Thoracic aorta (tissue), 2 donors: Measurements from ENCODE around the gene ABCC11. TPM values are rescaled to one million over a fixed set of nuclear protein-coding genes. Genes with fewer than 3 reads are reported as not detected.

Source experiments
- ATAC-seq: fragments of 150-250 bp; one replicate; pipeline ENCODE4 v1.8.0; 2017; ENCODE audit warnings: low read depth; ENCODE audit not compliant: insufficient number of reproducible peaks, low FRiP score
- DNase-seq: peaks from one replicate; pipeline ENCODE4 v3.0.0-alpha.2; 2020; ENCODE audit warnings: low spot score
- H3K27ac ChIP-seq, 2 donors: fragments of 200-600 bp; sonication (generic); 1 replicate in 1 of 2; 2 replicates in 1 of 2; pipeline ENCODE4 v1.5.1; 2016; ENCODE audit warnings: mild to moderate bottlenecking in 2 of 2, moderate library complexity in 2 of 2
- H3K27me3 ChIP-seq: fragments of 200-600 bp; sonication (generic); replicated peaks from 2 replicates; pipeline ENCODE4 v1.6.0; 2016; ENCODE audit warnings: mild to moderate bottlenecking; ENCODE audit not compliant: insufficient read depth
- H3K36me3 ChIP-seq: fragments of 200-600 bp; sonication (generic); one replicate; pipeline ENCODE4 v1.5.1; 2016
- H3K4me1 ChIP-seq, 2 donors: fragments of 200-600 bp; sonication (generic); 1 replicate in 1 of 2; 2 replicates in 1 of 2; pipeline versions ENCODE4 v1.5.1 to v1.6.0; 2016; ENCODE audit warnings: low read depth in 2 of 2, mild to moderate bottlenecking in 1 of 2; ENCODE audit not compliant: control insufficient read depth in 1 of 2
- H3K4me3 ChIP-seq: fragments of 200-600 bp; sonication (generic); 2 replicates; pipeline ENCODE4 v1.5.1; 2016; ENCODE audit warnings: mild to moderate bottlenecking
- H3K9me3 ChIP-seq: fragments of 200-600 bp; sonication (generic); 2 replicates; pipeline ENCODE4 v1.5.1; 2016
- CTCF ChIP-seq: fragments of 200-600 bp; sonication (generic); IDR thresholded peaks from one replicate; pipeline ENCODE4 v1.5.1; 2019; ENCODE audit warnings: antibody characterized with exemption
- total RNA-seq, 2 donors: library from RNA; depleted of rRNA; stranded (reverse); fragments of >200 nt; gene quantifications; one replicate each; pipeline versions ENCODE4 v1.1.0 to v1.2.3, GENCODE V29; 2016

The ABCC11 gene
- total RNA-seq = not detected

GRCh38 chr16:48247311-48247710 is at the start of gene ABCC11:
Gene ABCC11, minus strand, starts transcription at chr16:48247539. Its CDS starts 15,618 bp downstream, at chr16:48231921.
- H3K4me3 ChIP-seq = peak within 1 kb of the TSS; percentile 99
- no peak within 1 kb of the TSS for H3K27ac ChIP-seq
- no peaks in the 10 kb centered on the region for H3K9me3 ChIP-seq
- no peaks in the 10 kb centered on the region for H3K36me3 ChIP-seq
- ATAC-seq (no peak), DNase-seq (no peak)
- H3K27me3 ChIP-seq = no peaks in the 10 kb centered on the region
- H3K4me1 ChIP-seq = peaks cover 27 to 31% of the 10 kb centered on the region in 2 donors
- TF ChIP-seq CTCF = no peak

- H3K27ac ChIP-seq = no peak overlapping the region
- H3K9me3 ChIP-seq = no peaks in the 10 kb centered on the region
- no peaks in the 10 kb centered on the region for H3K27me3 ChIP-seq
- H3K4me3 ChIP-seq = no peak overlapping the region
- peaks cover 0 to 25% of the 10 kb centered on the region in 2 donors for H3K4me1 ChIP-seq
- ATAC-seq = no peak
- no peak for DNase-seq
- H3K36me3 ChIP-seq = peaks cover 5% of the 10 kb centered on the region
- no peak for TF ChIP-seq CTCF
Measured at GRCh38 chr16:48295488-48296281, 48.3 kb upstream of the ABCC11 start.

DNA sequence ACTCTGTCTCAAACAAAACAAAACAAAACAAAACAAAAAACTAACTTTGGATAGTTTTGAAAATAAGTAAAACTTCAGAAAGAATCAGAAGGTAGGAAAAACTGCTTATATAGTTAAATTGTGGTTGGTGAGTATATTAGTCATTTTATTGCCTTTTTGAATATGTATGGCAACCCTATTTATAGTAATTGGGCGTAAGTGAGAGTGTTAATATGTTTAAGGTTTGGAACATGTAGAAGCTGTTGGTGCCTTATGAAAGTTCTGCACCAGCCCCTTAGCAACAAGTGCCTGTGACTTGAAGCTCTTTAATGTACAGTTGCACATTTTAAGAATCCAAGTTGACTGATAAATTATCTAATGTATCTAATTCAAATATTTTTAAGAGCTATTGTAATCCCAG is 47.4 kb upstream of the ABCC11 start:
- DNase-seq = no peak
- no peak for ATAC-seq
- no peak overlapping the region for H3K27ac ChIP-seq
- H3K27me3 ChIP-seq = no peaks in the 10 kb centered on the region
- H3K4me1 ChIP-seq = peaks cover 0 to 15% of the 10 kb centered on the region in 2 donors
- peaks cover 5% of the 10 kb centered on the region for H3K36me3 ChIP-seq
- no peak for TF ChIP-seq CTCF
- no peaks in the 10 kb centered on the region for H3K9me3 ChIP-seq
- H3K4me3 ChIP-seq = no peak overlapping the region

- no peak for DNase-seq
- TF ChIP-seq CTCF = no peak
- no peak overlapping the region for H3K27ac ChIP-seq
- no peak overlapping the region for H3K4me3 ChIP-seq
- H3K27me3 ChIP-seq = no peaks in the 10 kb centered on the region
- H3K36me3 ChIP-seq = peaks cover 5% of the 10 kb centered on the region
- H3K4me1 ChIP-seq = peaks cover 0 to 8% of the 10 kb centered on the region in 2 donors
- ATAC-seq = no peak
- H3K9me3 ChIP-seq = peaks cover 2% of the 10 kb centered on the region
Measured at GRCh38 chr16:48292452-48292851, 45.1 kb upstream of the ABCC11 start.

- Histone ChIP-seq H3K27ac (no peak overlapping the region), H3K9me3 (peaks cover 7% of the 10 kb centered on the region), H3K4me3 (no peak overlapping the region), H3K27me3 (no peaks in the 10 kb centered on the region), H3K36me3 (peaks cover 5% of the 10 kb centered on the region), H3K4me1 (peaks cover 0 to 8% of the 10 kb centered on the region in 2 donors)
- ATAC-seq = no peak
- DNase-seq = no peak
- TF ChIP-seq CTCF = no peak
Measured at GRCh38 chr16:48291754-48292153, 44.4 kb upstream of the ABCC11 start.
